ENCODE results near the gene JAZF1. TPM values are rescaled to one million over a fixed set of nuclear protein-coding genes. Genes with fewer than 3 reads are reported as not detected.

JAZF1 gene
- total and polyA plus RNA-seq, 2 donors, result 3.9 to 14.5 TPM

- Histone ChIP-seq H3K36me3 (ENCODE audit: control insufficient read depth in 2 of 2, insufficient read depth in 2 of 2, low read length in 1 of 2) (no peaks in the 10 kb centered on the region), H3K27ac (ENCODE audit: low read depth in 1 of 2, low read length in 1 of 2) (no peak overlapping the region), H3K27me3 (ENCODE audit: control insufficient read depth in 2 of 2, insufficient read depth in 1 of 2, low read length in 1 of 2) (no peaks in the 10 kb centered on the region), H3K4me3 (ENCODE audit: low read length in 2 of 2) (no peak overlapping the region), H3K9me3 (ENCODE audit: control insufficient read depth in 2 of 2, insufficient read depth in 1 of 2, low read length in 1 of 2) (no peaks in the 10 kb centered on the region), H3K4me1 (ENCODE audit: control insufficient read depth in 2 of 2, insufficient read depth in 2 of 2, low read length in 2 of 2) (no peaks in the 10 kb centered on the region)
- 95% methylated on average over 14 of the region's 14 CpGs for WGBS
- DNase-seq (ENCODE audit: low read depth in 6 of 9, low spot score in 9 of 9), result no peak
Measured at GRCh38 chr7:28112883-28113540, 67.6 kb downstream of the JAZF1 start.

DNA sequence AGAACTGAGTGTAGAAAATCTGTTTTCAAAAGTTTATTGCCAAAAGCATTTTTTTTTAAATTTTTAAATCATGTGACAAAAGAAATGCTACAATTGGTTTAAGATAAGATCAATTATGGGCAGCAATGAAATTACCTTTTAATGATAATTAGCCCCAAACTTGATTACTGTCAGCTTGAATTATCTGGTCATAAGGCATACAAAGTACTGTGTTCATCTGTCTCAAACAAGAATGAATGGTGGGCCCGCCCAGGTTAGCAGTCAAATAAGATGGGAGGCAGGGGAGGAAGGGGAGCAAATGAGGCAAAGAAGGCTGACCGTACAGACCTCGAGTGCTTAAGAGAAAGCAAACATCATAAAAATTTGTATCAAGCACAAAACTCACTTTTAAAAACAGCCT lies 68.1 kb downstream of the JAZF1 start:
- no peaks in the 10 kb centered on the region for H3K36me3 ChIP-seq (ENCODE audit: control insufficient read depth in 2 of 2, insufficient read depth in 2 of 2, low read length in 1 of 2)
- H3K4me1 ChIP-seq (ENCODE audit: control insufficient read depth in 2 of 2, insufficient read depth in 2 of 2, low read length in 2 of 2), result no peaks in the 10 kb centered on the region
- no peak overlapping the region for H3K4me3 ChIP-seq (ENCODE audit: low read length in 2 of 2)
- no peaks in the 10 kb centered on the region for H3K9me3 ChIP-seq (ENCODE audit: control insufficient read depth in 2 of 2, insufficient read depth in 1 of 2, low read length in 1 of 2)
- no peak for DNase-seq (ENCODE audit: low read depth in 6 of 9, low spot score in 9 of 9)
- WGBS, result 89% methylated on average over 3 of the region's 3 CpGs
- no peak overlapping the region for H3K27ac ChIP-seq (ENCODE audit: low read depth in 1 of 2, low read length in 1 of 2)
- no peaks in the 10 kb centered on the region for H3K27me3 ChIP-seq (ENCODE audit: control insufficient read depth in 2 of 2, insufficient read depth in 1 of 2, low read length in 1 of 2)

- no peaks in the 10 kb centered on the region for H3K9me3 ChIP-seq (ENCODE audit: control insufficient read depth in 2 of 2, insufficient read depth in 1 of 2, low read length in 1 of 2)
- H3K4me1 ChIP-seq (ENCODE audit: control insufficient read depth in 2 of 2, insufficient read depth in 2 of 2, low read length in 2 of 2), result no peaks in the 10 kb centered on the region
- WGBS, result 92% methylated on average over 3 of the region's 3 CpGs
- H3K36me3 ChIP-seq (ENCODE audit: control insufficient read depth in 2 of 2, insufficient read depth in 2 of 2, low read length in 1 of 2), result no peaks in the 10 kb centered on the region
- no peaks in the 10 kb centered on the region for H3K27me3 ChIP-seq (ENCODE audit: control insufficient read depth in 2 of 2, insufficient read depth in 1 of 2, low read length in 1 of 2)
- H3K4me3 ChIP-seq (ENCODE audit: low read length in 2 of 2), result no peak overlapping the region
- no peak overlapping the region for H3K27ac ChIP-seq (ENCODE audit: low read depth in 1 of 2, low read length in 1 of 2)
- no peak for DNase-seq (ENCODE audit: low read depth in 6 of 9, low spot score in 9 of 9)
Measured at GRCh38 chr7:28112012-28112411, 68.6 kb downstream of the JAZF1 start.

DNA sequence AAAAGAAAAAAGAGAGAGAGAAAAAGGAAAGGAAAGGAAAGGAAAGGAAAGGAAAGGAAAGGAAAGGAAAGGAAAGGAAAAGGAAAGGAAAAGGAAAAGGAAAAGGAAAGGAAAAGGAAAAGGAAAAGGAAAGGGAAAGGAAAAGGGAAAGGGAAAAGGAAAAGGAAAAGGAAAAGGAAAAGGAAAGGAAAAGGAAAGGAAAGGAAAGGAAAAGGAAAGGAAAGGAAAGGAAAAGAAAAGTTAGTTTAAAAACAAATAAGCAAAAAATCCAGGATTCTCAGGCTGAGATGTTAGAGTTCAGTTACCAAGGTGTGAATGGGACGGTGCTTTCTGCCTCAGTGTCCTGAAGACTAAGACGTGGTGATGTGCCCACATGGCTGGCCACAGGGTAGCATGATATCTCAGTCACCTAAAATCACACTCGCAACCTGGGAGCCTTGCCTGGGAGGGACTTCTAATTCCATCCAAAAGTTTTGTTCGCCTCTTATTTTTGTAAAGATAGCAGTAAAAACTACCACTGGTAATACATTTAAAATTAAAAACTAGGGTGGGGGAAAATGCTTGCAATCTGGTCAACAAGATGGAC lies 70.1 kb downstream of the JAZF1 start:
- no peak for DNase-seq (ENCODE audit: low read depth in 6 of 9, low spot score in 9 of 9)
- Histone ChIP-seq H3K27me3 (ENCODE audit: control insufficient read depth in 2 of 2, insufficient read depth in 1 of 2, low read length in 1 of 2) (no peaks in the 10 kb centered on the region), H3K4me1 (ENCODE audit: control insufficient read depth in 2 of 2, insufficient read depth in 2 of 2, low read length in 2 of 2) (no peaks in the 10 kb centered on the region), H3K27ac (ENCODE audit: low read depth in 1 of 2, low read length in 1 of 2) (no peak overlapping the region), H3K4me3 (ENCODE audit: low read length in 2 of 2) (no peak overlapping the region), H3K36me3 (ENCODE audit: control insufficient read depth in 2 of 2, insufficient read depth in 2 of 2, low read length in 1 of 2) (no peaks in the 10 kb centered on the region), H3K9me3 (ENCODE audit: control insufficient read depth in 2 of 2, insufficient read depth in 1 of 2, low read length in 1 of 2) (no peaks in the 10 kb centered on the region)
- WGBS, result 97% methylated on average over 4 of the region's 4 CpGs

DNA sequence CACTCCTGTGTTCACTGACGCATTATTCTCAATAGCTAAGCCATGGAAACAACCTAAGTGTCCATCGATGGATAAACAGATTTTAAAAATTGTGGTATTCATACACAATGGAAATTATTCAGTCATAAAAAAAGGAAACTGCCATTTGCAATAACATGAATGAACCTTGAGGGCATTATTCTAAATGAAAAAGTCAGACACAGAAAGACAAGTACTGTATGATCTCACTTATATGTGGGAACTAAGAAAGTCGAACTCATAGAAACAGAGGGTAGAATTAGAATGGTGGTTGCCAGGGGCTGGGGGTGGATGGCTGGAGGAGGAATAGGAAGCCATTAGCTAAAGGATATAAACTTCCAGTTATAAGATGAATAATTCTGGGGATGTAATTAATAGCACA lies 71.8 kb downstream of the JAZF1 start:
- H3K27ac ChIP-seq (ENCODE audit: low read depth in 1 of 2, low read length in 1 of 2), result no peak overlapping the region
- no peaks in the 10 kb centered on the region for H3K36me3 ChIP-seq (ENCODE audit: control insufficient read depth in 2 of 2, insufficient read depth in 2 of 2, low read length in 1 of 2)
- no peak for DNase-seq (ENCODE audit: low read depth in 6 of 9, low spot score in 9 of 9)
- no peaks in the 10 kb centered on the region for H3K9me3 ChIP-seq (ENCODE audit: control insufficient read depth in 2 of 2, insufficient read depth in 1 of 2, low read length in 1 of 2)
- H3K4me3 ChIP-seq (ENCODE audit: low read length in 2 of 2), result no peak overlapping the region
- WGBS, result 98% methylated on average over 3 of the region's 3 CpGs
- peaks cover 0 to 3% of the 10 kb centered on the region in 2 donors for H3K4me1 ChIP-seq (ENCODE audit: control insufficient read depth in 2 of 2, insufficient read depth in 2 of 2, low read length in 2 of 2)
- H3K27me3 ChIP-seq (ENCODE audit: control insufficient read depth in 2 of 2, insufficient read depth in 1 of 2, low read length in 1 of 2), result no peaks in the 10 kb centered on the region

- no peak for DNase-seq (ENCODE audit: low read depth in 6 of 9, low spot score in 9 of 9)
- no peaks in the 10 kb centered on the region for H3K9me3 ChIP-seq (ENCODE audit: control insufficient read depth in 2 of 2, insufficient read depth in 1 of 2, low read length in 1 of 2)
- no peak overlapping the region for H3K4me3 ChIP-seq (ENCODE audit: low read length in 2 of 2)
- H3K4me1 ChIP-seq (ENCODE audit: control insufficient read depth in 2 of 2, insufficient read depth in 2 of 2, low read length in 2 of 2), result peaks cover 0 to 4% of the 10 kb centered on the region in 2 donors
- no peak overlapping the region for H3K27ac ChIP-seq (ENCODE audit: low read depth in 1 of 2, low read length in 1 of 2)
- H3K27me3 ChIP-seq (ENCODE audit: control insufficient read depth in 2 of 2, insufficient read depth in 1 of 2, low read length in 1 of 2), result no peaks in the 10 kb centered on the region
- H3K36me3 ChIP-seq (ENCODE audit: control insufficient read depth in 2 of 2, insufficient read depth in 2 of 2, low read length in 1 of 2), result no peaks in the 10 kb centered on the region
- WGBS, result 99% methylated on average over 3 of the region's 3 CpGs
Measured at GRCh38 chr7:28107960-28108359, 72.6 kb downstream of the JAZF1 start.

DNA sequence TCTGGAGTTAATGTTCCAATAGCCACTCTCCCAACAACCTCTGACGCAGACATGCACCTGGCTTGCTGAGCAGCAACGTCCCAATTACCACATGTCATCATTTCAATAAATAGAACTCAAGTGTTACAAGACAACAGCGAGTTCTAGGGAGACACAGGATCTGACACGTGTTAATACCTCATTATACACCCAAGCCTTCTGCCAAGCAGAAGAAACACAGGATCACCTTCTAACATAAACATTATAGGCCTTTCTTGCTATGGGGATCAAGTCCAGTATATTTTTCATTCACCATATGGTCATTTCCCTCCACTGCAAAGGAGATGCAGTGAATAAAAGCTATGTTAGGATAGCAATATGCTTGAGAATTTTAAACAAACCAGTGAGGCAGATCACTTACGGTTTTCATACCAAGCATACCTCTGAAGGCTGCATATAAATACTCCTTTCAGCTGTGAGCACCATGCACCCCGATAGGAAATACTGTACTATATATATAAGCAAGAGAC lies 74.2 kb downstream of the JAZF1 start:
- 91% methylated on average over 6 of the region's 6 CpGs for WGBS
- DNase-seq (ENCODE audit: low read depth in 6 of 9, low spot score in 9 of 9), result no peak
- Histone ChIP-seq H3K27me3 (ENCODE audit: control insufficient read depth in 2 of 2, insufficient read depth in 1 of 2, low read length in 1 of 2) (no peaks in the 10 kb centered on the region), H3K9me3 (ENCODE audit: control insufficient read depth in 2 of 2, insufficient read depth in 1 of 2, low read length in 1 of 2) (no peaks in the 10 kb centered on the region), H3K36me3 (ENCODE audit: control insufficient read depth in 2 of 2, insufficient read depth in 2 of 2, low read length in 1 of 2) (no peaks in the 10 kb centered on the region), H3K27ac (ENCODE audit: low read depth in 1 of 2, low read length in 1 of 2) (no peak overlapping the region), H3K4me3 (ENCODE audit: low read length in 2 of 2) (no peak overlapping the region), H3K4me1 (ENCODE audit: control insufficient read depth in 2 of 2, insufficient read depth in 2 of 2, low read length in 2 of 2) (peaks cover 0 to 4% of the 10 kb centered on the region in 2 donors)

GRCh38 chr7:28105234-28105633 lies 75.4 kb downstream of the JAZF1 start:
- no peak for DNase-seq (ENCODE audit: low read depth in 6 of 9, low spot score in 9 of 9)
- Histone ChIP-seq H3K4me3 (ENCODE audit: low read length in 2 of 2) (no peak overlapping the region), H3K27ac (ENCODE audit: low read depth in 1 of 2, low read length in 1 of 2) (no peak overlapping the region), H3K36me3 (ENCODE audit: control insufficient read depth in 2 of 2, insufficient read depth in 2 of 2, low read length in 1 of 2) (no peaks in the 10 kb centered on the region), H3K9me3 (ENCODE audit: control insufficient read depth in 2 of 2, insufficient read depth in 1 of 2, low read length in 1 of 2) (no peaks in the 10 kb centered on the region), H3K4me1 (ENCODE audit: control insufficient read depth in 2 of 2, insufficient read depth in 2 of 2, low read length in 2 of 2) (peaks cover 0 to 4% of the 10 kb centered on the region in 2 donors), H3K27me3 (ENCODE audit: control insufficient read depth in 2 of 2, insufficient read depth in 1 of 2, low read length in 1 of 2) (no peaks in the 10 kb centered on the region)
- 94% methylated on average over 6 of the region's 6 CpGs for WGBS

DNA sequence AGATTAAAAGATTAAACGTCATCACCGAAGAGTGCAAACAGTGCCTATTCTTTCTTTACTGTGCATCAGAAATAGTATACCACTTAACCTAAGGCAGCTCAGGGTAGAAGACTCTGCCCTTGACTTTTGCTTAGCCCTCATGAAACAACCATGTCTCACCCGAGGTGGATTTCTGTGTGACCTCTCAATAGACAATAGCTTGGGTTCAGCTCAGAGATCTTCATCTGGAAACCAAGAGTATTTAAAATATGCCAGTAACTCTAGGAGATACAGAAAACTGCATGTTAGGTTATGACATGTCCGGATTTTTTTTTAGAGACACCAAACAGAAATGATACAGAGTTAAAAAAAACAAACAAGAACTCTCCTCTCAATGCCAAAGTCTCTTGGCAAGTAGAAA lies 75.8 kb downstream of the JAZF1 start:
- Histone ChIP-seq H3K27ac (ENCODE audit: low read depth in 1 of 2, low read length in 1 of 2) (no peak overlapping the region), H3K27me3 (ENCODE audit: control insufficient read depth in 2 of 2, insufficient read depth in 1 of 2, low read length in 1 of 2) (no peaks in the 10 kb centered on the region), H3K36me3 (ENCODE audit: control insufficient read depth in 2 of 2, insufficient read depth in 2 of 2, low read length in 1 of 2) (no peaks in the 10 kb centered on the region), H3K9me3 (ENCODE audit: control insufficient read depth in 2 of 2, insufficient read depth in 1 of 2, low read length in 1 of 2) (no peaks in the 10 kb centered on the region), H3K4me1 (ENCODE audit: control insufficient read depth in 2 of 2, insufficient read depth in 2 of 2, low read length in 2 of 2) (peaks cover 0 to 4% of the 10 kb centered on the region in 2 donors), H3K4me3 (ENCODE audit: low read length in 2 of 2) (no peak overlapping the region)
- 95% methylated on average over 4 of the region's 4 CpGs for WGBS
- no peak for DNase-seq (ENCODE audit: low read depth in 6 of 9, low spot score in 9 of 9)

Measured in thymus (tissue), 11 donors.